K562 (cell line): ENCODE data around the gene MYL6B. TPM values are rescaled to one million over a fixed set of nuclear protein-coding genes. Genes with fewer than 3 reads are reported as not detected.
A peak's percentile ranks its signal among the peaks of the same experiment; 100 is the strongest.

ENCODE experiments used
- BRD9 ChIP-seq: fragments of 450-650 bp; IDR thresholded peaks from 2 replicates; pipeline ENCODE4 v1.6.1; 2018; ENCODE audit warnings: low read depth; ENCODE audit not compliant: partially characterized antibody
- CBFB ChIP-seq: sonication (generic); formaldehyde crosslinking; IDR thresholded peaks from 2 replicates; pipeline ENCODE4 v1.4.0; 2020; ENCODE audit warnings: mild to moderate bottlenecking, missing genetic modification reagents
- CEBPG ChIP-seq, 3 experiments: fragments of 200-800 bp in 1 of 3; sonication (Bioruptor generic) in 1 of 3; sonication (generic) in 1 of 3; formaldehyde crosslinking in 1 of 3; IDR thresholded peaks in 2 of 3; conservative IDR thresholded peaks in 1 of 3; 2 replicates each; pipeline versions ENCODE4 v1.6.1 to v1.8.0; 2016 to 2022; ENCODE audit warnings: missing compliant biosample characterization in 2 of 3, missing genetic modification characterization in 2 of 3, mild to moderate bottlenecking in 1 of 3, missing genetic modification reagents in 1 of 3
- CTCF ChIP-seq, 3 experiments: IDR thresholded peaks in 2 of 3; conservative IDR thresholded peaks in 1 of 3; 2 replicates each; pipeline ENCODE4 v1.5.1; 2011 to 2012; ENCODE audit warnings: low read length in 3 of 3, mild to moderate bottlenecking in 3 of 3, control low read depth in 2 of 3, improper control_type of control experiment in 1 of 3, inconsistent platforms in 1 of 3, low read depth in 1 of 3, mixed read lengths in 1 of 3, moderate library complexity in 1 of 3; ENCODE audit not compliant: insufficient read depth in 2 of 3
- HDAC1 ChIP-seq, 2 experiments: fragments of 450-650 bp; IDR thresholded peaks; 2 replicates each; pipeline ENCODE4 v1.6.1; 2016 to 2017; ENCODE audit warnings: inconsistent platforms in 1 of 2, mild to moderate bottlenecking in 1 of 2, moderate library complexity in 1 of 2
- JUND ChIP-seq, 2 experiments: IDR thresholded peaks; 2 replicates in 1 of 2; 3 replicates in 1 of 2; pipeline ENCODE4 v1.6.1; 2011; ENCODE audit warnings: borderline replicate concordance in 2 of 2, low read depth in 2 of 2, low read length in 2 of 2, improper control_type of control experiment in 1 of 2, missing biosample characterization in 1 of 2, missing genetic modification characterization in 1 of 2, missing genetic modification reagents in 1 of 2
- MAX ChIP-seq: sonication (generic); formaldehyde crosslinking; IDR thresholded peaks from 2 replicates; pipeline ENCODE4 v1.9.0; 2022; ENCODE audit warnings: mild to moderate bottlenecking, missing genetic modification reagents
- PHTF2 ChIP-seq: fragments of 250-450 bp; sonication (Bioruptor Pico); IDR thresholded peaks from 2 replicates; pipeline ENCODE4 v1.5.0; 2021; ENCODE audit warnings: mild to moderate bottlenecking
- PTBP1 ChIP-seq: fragments of 200-400 bp; formaldehyde crosslinking; IDR thresholded peaks from 2 replicates; pipeline ENCODE4 v1.6.1; 2017; ENCODE audit warnings: low read depth, low read length
- RFX7 ChIP-seq: fragments of 250-450 bp; sonication (Bioruptor Pico); IDR thresholded peaks from 2 replicates; pipeline ENCODE4 v1.5.1; 2021; ENCODE audit warnings: mild to moderate bottlenecking
- TAF7 ChIP-seq: fragments of 450-650 bp; IDR thresholded peaks from 2 replicates; pipeline ENCODE4 v1.6.1; 2016; ENCODE audit warnings: missing genetic modification characterization, missing compliant biosample characterization
- TEAD1 ChIP-seq, 2 experiments: fragments of 450-650 bp in 1 of 2; sonication (generic) in 1 of 2; formaldehyde crosslinking; IDR thresholded peaks; 2 replicates each; pipeline versions ENCODE4 v1.4.0 to v1.8.0; 2020 to 2022; ENCODE audit warnings: mild to moderate bottlenecking in 2 of 2, missing genetic modification reagents in 1 of 2
- THRAP3 ChIP-seq: fragments of 450-650 bp; IDR thresholded peaks from 2 replicates; pipeline ENCODE4 v1.6.1; 2016; ENCODE audit warnings: mild to moderate bottlenecking, inconsistent platforms, borderline replicate concordance
- ZBTB11 ChIP-seq, 3 experiments: fragments of 200-800 bp in 1 of 3; fragments of 250-450 bp in 1 of 3; fragments of 450-650 bp in 1 of 3; sonication (Bioruptor Pico) in 1 of 3; sonication (Bioruptor generic) in 1 of 3; formaldehyde crosslinking in 1 of 3; IDR thresholded peaks; 2 replicates each; pipeline versions ENCODE4 v1.6.1 to v1.8.0; 2016 to 2022; ENCODE audit warnings: mild to moderate bottlenecking in 2 of 3, missing genetic modification characterization in 2 of 3, missing compliant biosample characterization in 1 of 3, moderate library complexity in 1 of 3
- ZNF431 ChIP-seq: sonication (generic); formaldehyde crosslinking; IDR thresholded peaks from 2 replicates; pipeline ENCODE4 v1.8.0; 2022; ENCODE audit warnings: mild to moderate bottlenecking, missing genetic modification reagents
- polyA plus RNA-seq, 8 experiments: library from polyadenylated mRNA; depleted of rRNA in 4 of 8; stranded (reverse) in 5 of 8; unstranded in 3 of 8; fragments of >200 nt; fragmentation: Nextera tagmentation in 2 of 8; fragmentation: Illumina TruSeq in 1 of 8; extraction: Ambion mirVana in 2 of 8; extraction: Trizol in 1 of 8; gene quantifications; 2 replicates each; pipeline versions ENCODE4 v1.2.1 to v1.2.3, GENCODE V29; 2011 to 2014; ENCODE audit warnings: inconsistent platforms in 1 of 8, missing spikeins in 1 of 8
- total RNA-seq, 7 experiments: library from RNA; depleted of rRNA in 6 of 7; stranded (reverse); fragments of >200 nt in 6 of 7; fragmentation: Illumina TruSeq in 2 of 7; extraction: Trizol in 2 of 7; gene quantifications; 2 replicates each; pipeline versions ENCODE4 v1.2.1 to v1.2.3, GENCODE V29; 2011 to 2021; ENCODE audit warnings: low replicate concordance in 1 of 7

Gene MYL6B
- total and polyA plus RNA-seq, 9 of the 15 experiments (the other 6 are each of a cell fraction or from before 2014, with no cell fraction given): 42.8 to 77.3 (median 68.6) TPM

- TF ChIP-seq ZBTB11 (CRISPR knock-in tag; IDR thresholded peaks at IDR 0.05): 0 out of 6 replicates have a peak, but pooled peaks of 1 of the 3 experiments have one; percentile 33
- TF ChIP-seq MAX (CRISPR knock-in tag): peak; percentile 87
- 0 out of 2 replicates have a peak, but pooled peaks have one; percentile 44 for TF ChIP-seq CBFB (CRISPR knock-in tag)
- TF ChIP-seq HDAC1 (IDR thresholded peaks at IDR 0.05): peak in 1 of 2 experiments; percentile 77; a peak in 2 of 4 replicates
- TF ChIP-seq PTBP1: no peak
- TF ChIP-seq JUND (IDR thresholded peaks at IDR 0.05; ENCODE audit: borderline replicate concordance, low read depth, low read length): no peak
- TF ChIP-seq JUND (tag; IDR thresholded peaks at IDR 0.05; ENCODE audit: borderline replicate concordance, low read depth, low read length): no peak
- 0 out of 2 replicates have a peak, but pooled peaks have one; percentile 56 for TF ChIP-seq TAF7 (tag)
- peak in 1 of 2 experiments; percentile 55; a peak in 1 of 4 replicates for TF ChIP-seq TEAD1 (CRISPR knock-in tag; IDR thresholded peaks at IDR 0.05)
- peak; percentile 20; the same call in 1 of the 2 replicates for TF ChIP-seq THRAP3
- peak; percentile 1; the same call in 1 of the 2 replicates for TF ChIP-seq CEBPG (CRISPR knock-in tag; IDR thresholded peaks at IDR 0.05)
- TF ChIP-seq CEBPG (tag; conservative IDR thresholded peaks at IDR 0.05 in 1 of 2, IDR thresholded peaks at IDR 0.05 in 1 of 2): no peak
- TF ChIP-seq CTCF (IDR thresholded peaks at IDR 0.05 in 2 of 3, conservative IDR thresholded peaks at IDR 0.05 in 1 of 3; ENCODE audit: insufficient read depth in 2 of 3, low read depth in 1 of 3, low read length in 3 of 3): peak; percentile 19 to 28 (median 24); a peak in 1 of 6 replicates
- TF ChIP-seq BRD9: peak; percentile 16
- TF ChIP-seq ZNF431 (CRISPR knock-in tag): no peak
- TF ChIP-seq PHTF2 (CRISPR knock-in tag): no peak
- no peak for TF ChIP-seq RFX7 (CRISPR knock-in tag)
Measured at GRCh38 chr12:56104815-56105608, 47.4 kb upstream of the MYL6B start (continued).
